ENCODE measurements around the gene LINGO3. TPM values are rescaled to one million over a fixed set of nuclear protein-coding genes. Genes with fewer than 3 reads are reported as not detected.

Gene LINGO3
- total and polyA plus RNA-seq, 2 of the 8 experiments (the other 6 are each of a cell fraction or from before 2014, with no cell fraction given) = 0.59 TPM; not detected in 1

DNA sequence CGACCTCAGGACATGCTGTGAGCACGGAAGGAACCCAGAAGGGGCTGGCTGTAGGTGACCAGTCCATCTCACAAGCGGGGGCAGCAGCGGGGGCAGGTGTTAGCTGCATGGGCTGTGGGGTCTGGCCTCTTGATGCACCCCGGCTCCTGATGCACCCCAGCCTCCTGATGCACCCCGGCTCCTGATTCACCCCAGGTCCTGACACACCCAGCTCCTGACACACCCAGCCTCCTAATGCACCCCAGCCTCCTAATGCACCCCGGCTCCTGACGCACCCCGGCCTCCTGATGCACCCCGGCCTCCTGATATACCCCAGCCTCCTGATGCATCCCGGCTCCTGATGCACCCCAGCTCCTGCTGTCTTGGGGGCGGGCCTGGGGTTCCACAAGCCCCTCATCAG is 13.0 kb upstream of the LINGO3 start:
- no peak overlapping the region for H2BK15ac ChIP-seq (ENCODE audit: low read length)
- H3K4me1 ChIP-seq (replicated peaks in 1 of 4; ENCODE audit: control insufficient read depth in 3 of 4, insufficient read depth in 4 of 4, low read length in 3 of 4) = peaks cover 0 to 1% (median 0%) of the 10 kb centered on the region in 4 experiments; a peak in 1 of 7 replicates
- DNase-seq (ENCODE audit: low read depth in 1 of 2, low spot score in 2 of 2) (no peak), FAIRE-seq (no peak)
- H4K91ac ChIP-seq (replicated peaks; ENCODE audit: insufficient read length, low read length) = no peak overlapping the region
- no peak overlapping the region for H4K5ac ChIP-seq (ENCODE audit: insufficient read length, low read depth, low read length)
- H3K23me2 ChIP-seq (ENCODE audit: low read depth, low read length) = no peaks in the 10 kb centered on the region
- H3K27ac ChIP-seq (ENCODE audit: low read depth, low read length) = no peak overlapping the region
- H3K18ac ChIP-seq (ENCODE audit: extremely low read depth, low read length) = no peak overlapping the region
- H3K27me3 ChIP-seq (replicated peaks in 1 of 4; ENCODE audit: control insufficient read depth in 3 of 4, extremely low read depth in 1 of 4, insufficient read depth in 3 of 4, low read length in 3 of 4) = no peaks in the 10 kb centered on the region
- no peak overlapping the region for H3K4me3 ChIP-seq (ENCODE audit: extremely low read depth in 1 of 4, insufficient read depth in 2 of 4, low read depth in 3 of 4, low read length in 4 of 4)
- no peak overlapping the region for H3K14ac ChIP-seq (ENCODE audit: insufficient read length)
- peaks cover 0 to 3% of the 10 kb centered on the region in 2 experiments for H4K20me1 ChIP-seq (replicated peaks in 1 of 2; ENCODE audit: control insufficient read depth in 1 of 2, insufficient read depth in 2 of 2, low read length in 2 of 2)
- H2AK5ac ChIP-seq (ENCODE audit: low read depth, low read length) = no peak overlapping the region
- no peak overlapping the region for H2BK5ac ChIP-seq (ENCODE audit: low read depth, low read length)
- no peaks in the 10 kb centered on the region for H3K79me1 ChIP-seq (ENCODE audit: low read depth, low read length)
- ChIA-PET CTCF (ENCODE audit: partially characterized antibody) (interaction anchor here (1.1 to 1.7 kb wide), 6 partner anchors 10 to 85 kb away, joined by 3 to 10 read pairs (median 4); partner anchors contain the start of gene PLEKHJ1), POLR2A (ENCODE audit: partially characterized antibody) (interaction anchor here (0.6 to 2.3 kb wide), 8 partner anchors 9 to 81 kb away, joined by 3 to 9 read pairs (median 4); no protein-coding TSS in a partner anchor)
- no peak overlapping the region for H2AFZ ChIP-seq (ENCODE audit: low read length)
- H3K56ac ChIP-seq (replicated peaks; ENCODE audit: insufficient read length, low read depth, low read length) = no peak overlapping the region
- H3K9ac ChIP-seq (replicated peaks in 1 of 4; ENCODE audit: extremely low read depth in 1 of 4, low read depth in 3 of 4, low read length in 3 of 4) = no peak overlapping the region
- no peak overlapping the region for H3K4me2 ChIP-seq (ENCODE audit: insufficient read depth in 1 of 2, low read depth in 2 of 2, low read length in 2 of 2)
- no peak overlapping the region for H2BK120ac ChIP-seq (replicated peaks; ENCODE audit: low read depth, low read length)
- WGBS, 2 experiments (ENCODE audit: extremely low coverage in 1 of 2, insufficient coverage in 1 of 2, insufficient read length in 1 of 2, insufficient replicate concordance in 2 of 2, low coverage in 1 of 2, low lambda C conversion rate in 2 of 2, missing lambda C conversion rate in 1 of 2) = 91% methylated on average over 12 of the region's 12 CpGs; no CpG with 5 or more reads in 1 of the 2 experiments
- H3K4ac ChIP-seq (replicated peaks; ENCODE audit: insufficient read length, low read depth, low read length) = no peak overlapping the region
- no peak overlapping the region for H4K8ac ChIP-seq (ENCODE audit: extremely low read depth, insufficient read depth, low read length)
- no peak overlapping the region for H3K23ac ChIP-seq (ENCODE audit: insufficient read length)
- H2BK20ac ChIP-seq (ENCODE audit: low read length) = no peak overlapping the region
- H2BK12ac ChIP-seq (ENCODE audit: low read depth, low read length) = no peak overlapping the region
- no peaks in the 10 kb centered on the region for H3K9me3 ChIP-seq (ENCODE audit: insufficient read depth in 2 of 2, low read depth in 1 of 2, low read length in 1 of 2)
- TF ChIP-seq POU5F1 (IDR thresholded peaks at IDR 0.05; ENCODE audit: low read depth, low read length) = no peak
- TF ChIP-seq RAD21 (IDR thresholded peaks at IDR 0.05 in 1 of 2, conservative IDR thresholded peaks at IDR 0.05 in 1 of 2; ENCODE audit: low read depth in 2 of 2, low read length in 2 of 2) = no peak
- TF ChIP-seq RBBP5 (IDR thresholded peaks at IDR 0.05; ENCODE audit: borderline replicate concordance, low read depth, low read length) = no peak
- TF ChIP-seq EZH2 (IDR thresholded peaks at IDR 0.05; ENCODE audit: low read depth, low read length, severe bottlenecking) = no peak
- TF ChIP-seq CHD2 (IDR thresholded peaks at IDR 0.05; ENCODE audit: low read length) = no peak
- no peak for TF ChIP-seq CBX5 (IDR thresholded peaks at IDR 0.05; ENCODE audit: low read depth, low read length)
- TF ChIP-seq MAFK (IDR thresholded peaks at IDR 0.05; ENCODE audit: low read depth, low read length) = no peak
- H3K36me3 ChIP-seq (ENCODE audit: control insufficient read depth in 2 of 4, insufficient read depth in 4 of 4, low read length in 3 of 4) = peaks cover 0 to 11% (median 4%) of the 10 kb centered on the region in 4 experiments; a peak in 5 of 8 replicates
- peaks cover 0 to 3% of the 10 kb centered on the region in 2 experiments; a peak in 1 of 4 replicates for H3K79me2 ChIP-seq (ENCODE audit: control insufficient read depth in 1 of 2, insufficient read depth in 2 of 2, low read length in 2 of 2)
